HG02943 (cell line): Measurements from ENCODE around the gene REXO4.
A peak's percentile ranks its signal among the peaks of the same experiment; 100 is the strongest.
"Not testable (repeated sequence)": the region's sequence is repeated elsewhere in the genome, so short reads cannot be mapped to it uniquely, and the experiment has no call there.

Experiments
- ATAC-seq: cut with Tn5 transposase; IDR thresholded peaks from one replicate; pipeline ENCODE4 v1.9.1; 2021; ENCODE audit warnings: mild to moderate bottlenecking, low read depth, moderate library complexity; ENCODE audit not compliant: unreplicated experiment

The REXO4 gene

GRCh38 chr9:133391449-133391848, 26.4 kb downstream of the REXO4 start:
- ATAC-seq, result not testable (repeated sequence)

- no peak for ATAC-seq
These were observed 27.1 kb downstream of the REXO4 start for GRCh38 chr9:133390713-133391112.

- no peak for ATAC-seq
These were observed 28.2 kb downstream of the REXO4 start for GRCh38 chr9:133389562-133389961.

- no peak for ATAC-seq
These were observed 28.7 kb downstream of the REXO4 start for GRCh38 chr9:133389025-133389557.

GRCh38 chr9:133387680-133388079, 30.1 kb downstream of the REXO4 start:
- ATAC-seq, result no peak

- no peak for ATAC-seq
These were observed 31.5 kb downstream of the REXO4 start for GRCh38 chr9:133386338-133386737.

- ATAC-seq, result no peak
These were observed 32.4 kb downstream of the REXO4 start for GRCh38 chr9:133385452-133385851.

GRCh38 chr9:133384736-133385321, 33.0 kb downstream of the REXO4 start:
- ATAC-seq, result no peak

- ATAC-seq, result no peak
These were observed 34.4 kb downstream of the REXO4 start for GRCh38 chr9:133383438-133383837.

GRCh38 chr9:133382507-133383141, 35.2 kb downstream of the REXO4 start:
- no peak for ATAC-seq

GRCh38 chr9:133380734-133381133, 37.1 kb downstream of the REXO4 start:
- no peak for ATAC-seq

- no peak for ATAC-seq
These were observed 38.4 kb downstream of the REXO4 start for GRCh38 chr9:133379153-133380086.

- ATAC-seq, result no peak
These were observed 39.3 kb downstream of the REXO4 start for GRCh38 chr9:133378408-133378962.

- ATAC-seq, result no peak
These were observed 40.0 kb downstream of the REXO4 start for GRCh38 chr9:133377721-133378216.

GRCh38 chr9:133377280-133377679, 40.5 kb downstream of the REXO4 start:
- not testable (repeated sequence) for ATAC-seq

- ATAC-seq, result peak; percentile 86
These were observed 41.8 kb downstream of the REXO4 start, which contains the start of the genes STKLD1 and SURF4 for GRCh38 chr9:133375724-133376654. TSS of gene STKLD1 (plus strand) at chr9:133376366. CDS start at chr9:133376474, 108 bp downstream. TSS of gene SURF4 (minus strand) at chr9:133376060. CDS start at chr9:133375969, 91 bp downstream.

GRCh38 chr9:133375116-133375723, 42.6 kb downstream of the REXO4 start:
- ATAC-seq, result peak; percentile 28

GRCh38 chr9:133374612-133375115, 43.1 kb downstream of the REXO4 start:
- no peak for ATAC-seq

- no peak for ATAC-seq
These were observed 45.7 kb downstream of the REXO4 start for GRCh38 chr9:133372144-133372543.
